ENCODE data around the gene ZNF613.
"Not testable (repeated sequence)": the region's sequence is repeated elsewhere in the genome, so short reads cannot be mapped to it uniquely, and the experiment has no call there.

Gene ZNF613

GRCh38 chr19:51926784-51927741 lies at the start of gene ZNF613:
TSS of gene ZNF613 (plus strand) at chr19:51927472. CDS start at chr19:51936221, 8,749 bp downstream.
- DNase-seq (ENCODE audit: extremely low read depth in 1 of 2, low read depth in 1 of 2): peak; percentile 68 to 73

DNA sequence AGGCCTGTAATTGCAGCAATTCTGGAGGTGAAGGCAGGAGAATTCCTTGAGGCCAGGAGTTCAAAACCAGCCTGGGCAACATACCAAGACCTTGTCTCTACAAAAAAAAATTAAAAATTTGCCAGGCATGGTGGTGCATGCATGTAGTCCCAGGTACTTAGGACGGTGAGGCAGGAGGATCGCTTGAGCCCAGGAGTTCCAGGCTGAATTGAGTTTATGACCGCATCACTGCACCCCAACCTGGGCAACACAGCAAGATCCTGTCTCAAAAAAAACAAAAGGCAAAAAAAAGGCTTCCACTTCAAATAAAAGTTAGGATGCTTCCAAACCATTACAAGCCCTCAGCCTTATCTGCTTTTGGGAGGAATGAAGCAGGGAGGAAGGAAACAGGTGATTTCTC lies 44.8 kb upstream of the ZNF613 start:
- no peak for DNase-seq (ENCODE audit: extremely low read depth in 1 of 2, low read depth in 1 of 2)

DNA sequence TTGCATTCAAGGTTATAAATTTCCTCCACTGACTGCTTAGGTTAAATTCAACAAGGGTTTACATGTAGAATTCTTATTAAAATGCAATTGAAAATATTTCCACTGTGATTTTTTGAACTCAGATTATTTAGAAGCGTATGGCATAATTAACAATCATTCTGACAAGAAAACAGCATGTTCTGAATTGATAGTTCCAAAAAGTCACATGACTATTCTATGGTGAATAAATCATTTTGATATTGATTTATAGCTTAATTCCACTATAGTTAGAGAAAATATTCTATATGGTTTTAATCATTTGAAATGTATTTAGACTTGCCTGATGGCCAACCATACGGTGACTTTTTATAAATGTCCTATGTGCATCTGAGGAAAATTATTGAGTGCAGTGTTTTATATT lies 42.6 kb upstream of the ZNF613 start:
- DNase-seq (ENCODE audit: extremely low read depth in 1 of 2, low read depth in 1 of 2): no peak

GRCh38 chr19:51887522-51888498 lies 39.5 kb upstream of the ZNF613 start, which contains the start of gene ZNF577:
TSS of gene ZNF577 (minus strand) at chr19:51887951. CDS start at chr19:51880382, 7,569 bp downstream.
- peak in 1 of 2 donors; percentile 51 for DNase-seq (ENCODE audit: extremely low read depth in 1 of 2, low read depth in 1 of 2)

GRCh38 chr19:51889934-51890333 lies 37.3 kb upstream of the ZNF613 start:
- no peak for DNase-seq (ENCODE audit: extremely low read depth in 1 of 2, low read depth in 1 of 2)

DNA sequence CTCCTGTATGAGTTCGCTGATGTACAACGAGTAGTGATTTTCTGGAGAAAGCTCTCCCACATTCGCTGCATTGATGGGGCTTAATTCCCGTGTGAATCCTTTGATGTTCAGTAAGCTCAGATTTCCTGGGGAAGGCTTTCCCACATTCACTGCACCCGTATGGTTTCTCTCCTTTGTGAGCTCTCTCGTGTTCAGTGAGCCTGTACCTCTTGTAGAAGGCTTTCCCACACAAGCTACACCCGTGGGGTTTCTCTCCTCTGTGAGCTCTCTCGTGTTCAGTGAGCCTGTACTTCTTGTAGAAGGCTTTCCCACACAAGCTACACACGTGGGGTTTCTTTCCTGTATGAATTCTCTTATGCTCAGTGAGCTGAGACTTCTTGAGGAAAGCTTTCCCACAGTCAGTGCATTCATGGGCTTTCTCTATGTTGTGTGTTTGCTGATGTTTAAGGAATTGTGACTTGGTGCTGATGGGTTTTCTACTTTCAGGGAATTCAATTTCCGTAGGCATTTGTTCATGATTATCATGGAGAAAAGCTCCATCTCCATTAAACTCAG lies 36.0 kb upstream of the ZNF613 start:
- DNase-seq (ENCODE audit: extremely low read depth in 1 of 2, low read depth in 1 of 2): no peak

GRCh38 chr19:51901860-51902259 lies 25.4 kb upstream of the ZNF613 start:
- no peak for DNase-seq (ENCODE audit: extremely low read depth in 1 of 2, low read depth in 1 of 2)

DNA sequence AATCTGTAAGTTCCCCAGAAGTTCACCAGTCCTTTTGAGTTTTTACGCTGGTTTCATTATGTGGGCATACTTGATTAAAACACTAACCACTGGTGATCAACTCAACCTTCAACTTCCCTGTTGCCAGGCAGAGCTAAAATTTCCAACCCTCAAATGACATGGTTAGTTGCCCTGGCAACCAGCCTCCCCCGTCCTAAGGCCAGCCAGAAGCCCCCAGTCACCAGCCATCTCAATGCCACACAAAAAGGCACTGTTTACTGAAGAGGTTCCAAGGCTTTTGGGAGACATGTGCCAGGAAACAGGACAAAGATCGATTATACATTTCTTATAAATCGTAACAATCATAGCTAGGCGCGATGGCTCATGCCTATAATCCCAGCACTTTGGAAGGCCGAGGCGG lies 24.1 kb upstream of the ZNF613 start:
- DNase-seq (ENCODE audit: extremely low read depth in 1 of 2, low read depth in 1 of 2): no peak

DNA sequence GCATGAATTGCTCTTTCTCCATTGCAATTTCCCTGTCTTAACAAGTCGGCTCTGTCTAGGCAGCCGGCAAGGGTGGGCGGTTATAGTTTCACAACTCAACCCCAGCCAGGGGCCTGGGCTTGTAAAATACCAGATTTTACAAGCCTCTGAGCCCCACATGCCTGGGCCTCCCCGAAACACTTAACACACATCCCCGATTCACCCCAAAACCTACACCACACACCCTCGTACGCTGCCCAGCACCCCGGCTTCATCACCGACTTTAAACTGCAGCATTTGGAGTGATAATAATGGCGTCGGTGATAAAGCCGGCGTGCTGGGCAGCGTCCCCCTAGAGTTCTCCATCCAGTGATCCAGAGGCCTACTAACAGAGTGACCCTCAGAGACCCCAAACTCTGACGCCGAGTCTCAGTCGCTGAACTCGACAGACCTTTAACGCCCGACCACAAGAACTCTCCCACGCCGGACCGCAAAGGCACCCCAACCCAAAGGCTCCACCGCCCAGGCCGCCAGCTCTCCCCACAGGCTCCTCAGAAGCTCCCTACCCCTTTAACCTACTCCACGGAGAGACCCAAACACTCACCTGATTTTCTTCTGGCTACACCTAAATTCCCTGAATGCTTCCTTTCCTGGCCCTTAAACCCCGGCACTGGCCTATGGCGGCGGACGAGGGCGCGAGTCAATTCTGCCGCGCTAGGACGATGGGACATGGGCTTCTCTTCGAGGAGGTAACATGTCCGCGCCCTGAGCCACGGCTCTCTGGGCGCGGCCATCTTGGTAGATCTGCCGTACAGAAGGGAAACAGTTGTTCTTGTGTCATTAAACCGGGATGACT lies 22.7 kb upstream of the ZNF613 start, which contains the start of gene ZNF649:
Gene ZNF649 (minus strand): TSS at position 687 of the 835 bp plus-strand sequence. CDS start 4,910 bp downstream, outside the sequence.
- peak; percentile 54 to 73 for DNase-seq (ENCODE audit: extremely low read depth in 1 of 2, low read depth in 1 of 2)

DNA sequence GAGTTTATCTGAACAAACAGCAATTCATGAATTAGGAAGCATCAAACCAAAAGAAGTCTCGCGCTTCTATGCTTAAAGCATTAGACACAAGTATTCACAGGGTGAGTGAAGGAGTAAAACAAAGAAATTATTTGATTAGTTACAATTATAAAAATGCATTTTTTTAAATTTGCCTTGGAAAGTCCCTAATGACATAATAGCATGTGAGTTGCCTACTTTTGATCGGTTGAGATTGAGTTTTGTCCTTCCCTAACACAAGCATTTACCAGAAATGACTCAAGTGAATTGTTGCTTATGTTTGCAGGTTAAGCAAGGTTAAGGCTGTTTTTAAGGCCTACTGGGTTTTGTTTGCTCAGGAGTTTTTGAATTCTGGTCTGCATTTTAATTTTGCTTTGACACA lies 22.1 kb upstream of the ZNF613 start:
- DNase-seq (ENCODE audit: extremely low read depth in 1 of 2, low read depth in 1 of 2): no peak

- not testable (repeated sequence) for DNase-seq (ENCODE audit: extremely low read depth in 1 of 2, low read depth in 1 of 2)
These were observed 21.6 kb upstream of the ZNF613 start for GRCh38 chr19:51905639-51906038.

GRCh38 chr19:51906108-51906507 lies 21.2 kb upstream of the ZNF613 start:
- not testable (repeated sequence) for DNase-seq (ENCODE audit: extremely low read depth in 1 of 2, low read depth in 1 of 2)

DNA sequence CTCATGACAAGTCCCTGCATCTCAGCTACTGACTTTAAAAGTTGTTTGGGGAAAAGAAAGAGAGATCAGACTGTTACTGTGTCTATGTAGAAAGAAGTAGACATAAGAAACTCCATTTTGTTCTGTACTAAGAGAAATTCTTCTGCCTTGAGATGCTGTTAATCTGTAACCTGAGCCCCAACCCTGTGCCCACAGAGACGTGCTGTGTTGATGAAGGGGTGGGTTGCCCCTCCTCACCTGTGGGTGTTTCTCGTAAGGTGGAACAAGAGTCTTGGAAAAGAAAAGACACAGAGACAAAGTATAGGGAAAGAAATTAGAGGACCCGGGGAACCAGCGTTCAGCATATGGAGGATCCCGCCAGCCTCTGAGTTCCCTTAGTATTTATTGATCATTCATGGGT lies 19.3 kb upstream of the ZNF613 start:
- DNase-seq (ENCODE audit: extremely low read depth in 1 of 2, low read depth in 1 of 2): not testable (repeated sequence)

DNA sequence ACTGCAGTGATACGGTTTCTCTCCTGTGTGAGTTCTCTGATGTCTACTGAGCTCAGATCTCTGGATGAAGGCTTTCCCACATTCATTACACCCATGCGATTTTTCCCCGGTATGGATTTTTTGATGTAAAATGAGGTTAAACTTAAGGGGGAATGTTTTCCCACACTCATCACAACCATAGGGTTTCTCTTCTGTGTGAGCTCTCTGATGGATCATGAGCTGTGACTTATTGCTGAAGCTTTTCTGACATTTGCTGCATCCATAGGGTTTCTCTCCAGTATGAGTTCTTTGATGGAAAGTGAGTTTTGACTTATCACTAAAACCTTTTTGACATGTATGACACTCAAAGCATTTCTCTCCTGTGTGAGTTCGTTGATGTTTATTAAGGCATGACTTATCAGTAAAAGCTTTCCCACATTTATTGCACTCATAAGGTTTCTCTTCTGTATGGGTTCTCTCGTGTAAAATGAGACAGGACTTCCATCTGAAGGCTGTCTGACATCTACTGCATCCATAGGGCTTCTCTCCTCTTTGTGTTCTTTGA lies 11.9 kb upstream of the ZNF613 start:
- no peak for DNase-seq (ENCODE audit: extremely low read depth in 1 of 2, low read depth in 1 of 2)

GRCh38 chr19:51916167-51916566 lies 11.1 kb upstream of the ZNF613 start:
- no peak for DNase-seq (ENCODE audit: extremely low read depth in 1 of 2, low read depth in 1 of 2)

GRCh38 chr19:51919606-51920005 lies 7.7 kb upstream of the ZNF613 start:
- DNase-seq (ENCODE audit: extremely low read depth in 1 of 2, low read depth in 1 of 2): no peak

DNA sequence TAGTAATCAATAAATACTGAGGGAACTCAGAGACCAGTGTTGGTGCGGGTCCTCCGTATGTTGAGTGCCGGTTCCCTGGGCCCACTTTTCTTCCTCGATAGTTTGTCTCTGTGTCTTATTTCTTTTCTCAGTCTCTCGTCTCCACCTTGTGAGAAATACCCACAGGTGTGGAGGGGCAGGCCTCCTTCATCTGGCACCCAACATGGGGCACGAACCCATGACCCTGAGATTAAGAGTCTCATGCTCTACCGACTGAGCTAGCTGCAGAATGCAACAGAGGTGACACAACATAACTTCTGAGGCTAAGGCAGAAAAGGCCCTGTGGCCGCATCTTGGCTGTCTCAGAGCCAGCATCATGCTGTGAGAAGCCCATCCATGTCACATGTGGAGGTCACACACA lies 5.3 kb upstream of the ZNF613 start:
- no peak for DNase-seq (ENCODE audit: extremely low read depth in 1 of 2, low read depth in 1 of 2)

DNA sequence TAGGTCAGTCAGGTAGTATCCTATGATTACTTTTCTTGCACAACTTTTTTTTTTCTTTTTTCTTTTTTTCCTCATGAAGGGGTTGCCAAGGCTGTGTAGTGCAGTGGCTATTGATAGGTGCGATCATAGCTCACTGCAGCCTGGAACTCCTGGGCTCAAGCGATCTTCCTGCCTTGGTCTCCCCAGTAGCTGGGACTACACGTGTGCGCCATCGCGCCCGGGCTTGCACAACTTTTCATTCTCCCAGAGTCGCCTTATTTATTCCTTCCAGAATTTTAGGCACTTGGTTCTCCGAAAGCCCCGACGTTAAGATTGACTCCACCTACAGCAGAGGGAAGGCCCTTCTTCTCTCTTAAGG lies 867 bp upstream of the ZNF613 start:
- no peak for DNase-seq (ENCODE audit: extremely low read depth in 1 of 2, low read depth in 1 of 2)

DNA sequence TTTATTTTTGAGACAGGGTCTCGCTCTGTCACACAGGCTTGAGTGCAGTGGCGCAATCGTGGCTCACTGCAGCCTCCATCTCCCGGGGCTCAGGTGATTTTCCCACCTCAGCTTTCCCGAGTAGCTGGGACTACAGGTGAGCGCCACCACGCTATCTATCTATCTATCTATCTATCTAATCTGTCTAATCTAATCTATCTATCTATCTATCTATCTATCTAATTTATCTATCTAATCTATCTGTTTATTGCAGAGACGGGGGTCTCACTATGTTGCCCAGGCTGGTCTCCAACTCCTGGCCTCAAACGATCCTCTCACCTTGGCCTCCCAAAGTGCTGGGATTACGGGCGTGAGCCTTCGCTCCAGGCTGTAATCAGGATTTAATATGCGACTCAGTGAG lies 587 bp downstream of the ZNF613 start:
- DNase-seq (ENCODE audit: extremely low read depth in 1 of 2, low read depth in 1 of 2): no peak

DNA sequence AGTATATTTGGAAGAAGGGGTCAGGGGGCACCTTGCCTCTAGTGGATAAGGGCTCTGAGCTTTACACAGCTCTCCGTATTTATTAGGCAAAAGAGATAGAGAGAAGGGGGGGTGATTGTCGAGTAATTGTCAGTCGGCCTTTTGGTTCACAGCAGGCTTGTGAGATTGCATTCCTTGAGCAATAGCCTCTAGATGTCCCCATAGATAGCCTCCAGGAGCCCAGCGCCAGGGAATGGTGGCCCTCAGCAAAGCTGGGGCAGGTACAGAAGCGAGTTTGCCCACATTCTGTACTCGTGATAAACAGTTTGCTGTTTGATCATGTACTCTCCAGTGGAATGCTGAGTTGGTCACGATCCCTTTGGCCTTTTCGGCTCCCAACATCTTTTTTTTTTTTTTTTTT lies 4.6 kb downstream of the ZNF613 start:
- no peak for DNase-seq (ENCODE audit: extremely low read depth in 1 of 2, low read depth in 1 of 2)
